Ovary (tissue), 3 donors: ENCODE results near the gene C9orf43.

Experiments used
- CTCF ChIP-seq, 3 donors: fragments of 450-650 bp in 2 of 3; fragments of 200-600 bp in 1 of 3; IDR thresholded peaks; one replicate each; pipeline versions ENCODE4 v1.5.1 to v1.8.0; 2016 to 2022; ENCODE audit warnings: antibody characterized with exemption in 3 of 3, mild to moderate bottlenecking in 1 of 3
- POLR2A ChIP-seq: fragments of 450-650 bp; IDR thresholded peaks from one replicate; pipeline ENCODE4 v1.6.1; 2017; ENCODE audit warnings: antibody characterized with exemption, mild to moderate bottlenecking, moderate library complexity
- donor health status: DM: no; HTN: no; CAD: no.

- TF ChIP-seq POLR2A (no peak), CTCF (IDR thresholded peaks at IDR 0.05) (no peak)
These were observed 41.3 kb upstream of the C9orf43 start for GRCh38 chr9:113368982-113369854.
